ENCODE measurements around the gene EFEMP1. TPM values are rescaled to one million over a fixed set of nuclear protein-coding genes. Genes with fewer than 3 reads are reported as not detected.

EFEMP1 gene
- total RNA-seq, 1 experiment from 2014 or later = 24.0 TPM

- DNase-seq (ENCODE audit: low spot score) (no peak), ATAC-seq (no peak)
- Mint-ChIP-seq H3K27me3 (ENCODE audit: low read depth) (no peaks in the 10 kb centered on the region), H3K36me3 (no peaks in the 10 kb centered on the region), H3K9me3 (no peaks in the 10 kb centered on the region), H3K4me1 (no peaks in the 10 kb centered on the region), H3K4me3 (no peak overlapping the region), H3K27ac (no peak overlapping the region)
- ChIA-PET POLR2A (no interaction called here), CTCF (no interaction called here)
- TF ChIP-seq EMX1 (CRISPR knock-in tag; IDR thresholded peaks at IDR 0.05) (no peak), ZNF219 (CRISPR knock-in tag; IDR thresholded peaks at IDR 0.05; ENCODE audit: borderline replicate concordance) (no peak), ZNF317 (CRISPR knock-in tag; IDR thresholded peaks at IDR 0.05; ENCODE audit: borderline replicate concordance, low read depth) (no peak), NR1H2 (CRISPR knock-in tag; IDR thresholded peaks at IDR 0.05) (no peak), SMAD4 (CRISPR knock-in tag; IDR thresholded peaks at IDR 0.05) (no peak), ETV6 (CRISPR knock-in tag; IDR thresholded peaks at IDR 0.05) (no peak), SOX15 (CRISPR knock-in tag; IDR thresholded peaks at IDR 0.05) (no peak), CREM (CRISPR knock-in tag; IDR thresholded peaks at IDR 0.05) (no peak), CBFB (CRISPR knock-in tag; IDR thresholded peaks at IDR 0.05; ENCODE audit: low read depth) (no peak), TEAD1 (CRISPR knock-in tag; IDR thresholded peaks at IDR 0.05) (no peak), ZNF263 (CRISPR knock-in tag; IDR thresholded peaks at IDR 0.05; ENCODE audit: low read depth) (no peak), MYBL2 (CRISPR knock-in tag; IDR thresholded peaks at IDR 0.05) (no peak), MAX (CRISPR knock-in tag; IDR thresholded peaks at IDR 0.05) (no peak), NR2C2 (CRISPR knock-in tag; IDR thresholded peaks at IDR 0.05) (no peak)
- TF ChIP-seq, protein P1, sequence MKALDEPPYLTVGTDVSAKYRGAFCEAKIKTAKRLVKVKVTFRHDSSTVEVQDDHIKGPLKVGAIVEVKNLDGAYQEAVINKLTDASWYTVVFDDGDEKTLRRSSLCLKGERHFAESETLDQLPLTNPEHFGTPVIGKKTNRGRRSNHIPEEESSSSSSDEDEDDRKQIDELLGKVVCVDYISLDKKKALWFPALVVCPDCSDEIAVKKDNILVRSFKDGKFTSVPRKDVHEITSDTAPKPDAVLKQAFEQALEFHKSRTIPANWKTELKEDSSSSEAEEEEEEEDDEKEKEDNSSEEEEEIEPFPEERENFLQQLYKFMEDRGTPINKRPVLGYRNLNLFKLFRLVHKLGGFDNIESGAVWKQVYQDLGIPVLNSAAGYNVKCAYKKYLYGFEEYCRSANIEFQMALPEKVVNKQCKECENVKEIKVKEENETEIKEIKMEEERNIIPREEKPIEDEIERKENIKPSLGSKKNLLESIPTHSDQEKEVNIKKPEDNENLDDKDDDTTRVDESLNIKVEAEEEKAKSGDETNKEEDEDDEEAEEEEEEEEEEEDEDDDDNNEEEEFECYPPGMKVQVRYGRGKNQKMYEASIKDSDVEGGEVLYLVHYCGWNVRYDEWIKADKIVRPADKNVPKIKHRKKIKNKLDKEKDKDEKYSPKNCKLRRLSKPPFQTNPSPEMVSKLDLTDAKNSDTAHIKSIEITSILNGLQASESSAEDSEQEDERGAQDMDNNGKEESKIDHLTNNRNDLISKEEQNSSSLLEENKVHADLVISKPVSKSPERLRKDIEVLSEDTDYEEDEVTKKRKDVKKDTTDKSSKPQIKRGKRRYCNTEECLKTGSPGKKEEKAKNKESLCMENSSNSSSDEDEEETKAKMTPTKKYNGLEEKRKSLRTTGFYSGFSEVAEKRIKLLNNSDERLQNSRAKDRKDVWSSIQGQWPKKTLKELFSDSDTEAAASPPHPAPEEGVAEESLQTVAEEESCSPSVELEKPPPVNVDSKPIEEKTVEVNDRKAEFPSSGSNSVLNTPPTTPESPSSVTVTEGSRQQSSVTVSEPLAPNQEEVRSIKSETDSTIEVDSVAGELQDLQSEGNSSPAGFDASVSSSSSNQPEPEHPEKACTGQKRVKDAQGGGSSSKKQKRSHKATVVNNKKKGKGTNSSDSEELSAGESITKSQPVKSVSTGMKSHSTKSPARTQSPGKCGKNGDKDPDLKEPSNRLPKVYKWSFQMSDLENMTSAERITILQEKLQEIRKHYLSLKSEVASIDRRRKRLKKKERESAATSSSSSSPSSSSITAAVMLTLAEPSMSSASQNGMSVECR (CRISPR knock-in tag; IDR thresholded peaks at IDR 0.05; ENCODE audit: borderline replicate concordance) = no peak
- TF ChIP-seq, protein P2, sequence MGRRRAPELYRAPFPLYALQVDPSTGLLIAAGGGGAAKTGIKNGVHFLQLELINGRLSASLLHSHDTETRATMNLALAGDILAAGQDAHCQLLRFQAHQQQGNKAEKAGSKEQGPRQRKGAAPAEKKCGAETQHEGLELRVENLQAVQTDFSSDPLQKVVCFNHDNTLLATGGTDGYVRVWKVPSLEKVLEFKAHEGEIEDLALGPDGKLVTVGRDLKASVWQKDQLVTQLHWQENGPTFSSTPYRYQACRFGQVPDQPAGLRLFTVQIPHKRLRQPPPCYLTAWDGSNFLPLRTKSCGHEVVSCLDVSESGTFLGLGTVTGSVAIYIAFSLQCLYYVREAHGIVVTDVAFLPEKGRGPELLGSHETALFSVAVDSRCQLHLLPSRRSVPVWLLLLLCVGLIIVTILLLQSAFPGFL (CRISPR knock-in tag; IDR thresholded peaks at IDR 0.05; ENCODE audit: borderline replicate concordance) = no peak
- TF ChIP-seq, protein P3, sequence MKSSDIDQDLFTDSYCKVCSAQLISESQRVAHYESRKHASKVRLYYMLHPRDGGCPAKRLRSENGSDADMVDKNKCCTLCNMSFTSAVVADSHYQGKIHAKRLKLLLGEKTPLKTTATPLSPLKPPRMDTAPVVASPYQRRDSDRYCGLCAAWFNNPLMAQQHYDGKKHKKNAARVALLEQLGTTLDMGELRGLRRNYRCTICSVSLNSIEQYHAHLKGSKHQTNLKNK (CRISPR knock-in tag; IDR thresholded peaks at IDR 0.05) = no peak
- TF ChIP-seq, protein P4, sequence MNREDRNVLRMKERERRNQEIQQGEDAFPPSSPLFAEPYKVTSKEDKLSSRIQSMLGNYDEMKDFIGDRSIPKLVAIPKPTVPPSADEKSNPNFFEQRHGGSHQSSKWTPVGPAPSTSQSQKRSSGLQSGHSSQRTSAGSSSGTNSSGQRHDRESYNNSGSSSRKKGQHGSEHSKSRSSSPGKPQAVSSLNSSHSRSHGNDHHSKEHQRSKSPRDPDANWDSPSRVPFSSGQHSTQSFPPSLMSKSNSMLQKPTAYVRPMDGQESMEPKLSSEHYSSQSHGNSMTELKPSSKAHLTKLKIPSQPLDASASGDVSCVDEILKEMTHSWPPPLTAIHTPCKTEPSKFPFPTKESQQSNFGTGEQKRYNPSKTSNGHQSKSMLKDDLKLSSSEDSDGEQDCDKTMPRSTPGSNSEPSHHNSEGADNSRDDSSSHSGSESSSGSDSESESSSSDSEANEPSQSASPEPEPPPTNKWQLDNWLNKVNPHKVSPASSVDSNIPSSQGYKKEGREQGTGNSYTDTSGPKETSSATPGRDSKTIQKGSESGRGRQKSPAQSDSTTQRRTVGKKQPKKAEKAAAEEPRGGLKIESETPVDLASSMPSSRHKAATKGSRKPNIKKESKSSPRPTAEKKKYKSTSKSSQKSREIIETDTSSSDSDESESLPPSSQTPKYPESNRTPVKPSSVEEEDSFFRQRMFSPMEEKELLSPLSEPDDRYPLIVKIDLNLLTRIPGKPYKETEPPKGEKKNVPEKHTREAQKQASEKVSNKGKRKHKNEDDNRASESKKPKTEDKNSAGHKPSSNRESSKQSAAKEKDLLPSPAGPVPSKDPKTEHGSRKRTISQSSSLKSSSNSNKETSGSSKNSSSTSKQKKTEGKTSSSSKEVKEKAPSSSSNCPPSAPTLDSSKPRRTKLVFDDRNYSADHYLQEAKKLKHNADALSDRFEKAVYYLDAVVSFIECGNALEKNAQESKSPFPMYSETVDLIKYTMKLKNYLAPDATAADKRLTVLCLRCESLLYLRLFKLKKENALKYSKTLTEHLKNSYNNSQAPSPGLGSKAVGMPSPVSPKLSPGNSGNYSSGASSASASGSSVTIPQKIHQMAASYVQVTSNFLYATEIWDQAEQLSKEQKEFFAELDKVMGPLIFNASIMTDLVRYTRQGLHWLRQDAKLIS (CRISPR knock-in tag; IDR thresholded peaks at IDR 0.05; ENCODE audit: borderline replicate concordance) = no peak
Measured at GRCh38 chr2:55952415-55952814, 28.8 kb upstream of the EFEMP1 start.

Data from WTC11 (cell line).